Panc1 (cell line): ENCODE measurements around the gene CWC22. TPM values are rescaled to one million over a fixed set of nuclear protein-coding genes. Genes with fewer than 3 reads are reported as not detected.

Experiments used
- ATAC-seq: fragments of 200-7000 bp; cut with Tn5 transposase; 2 replicates; pipeline ENCODE4 v1.9.1; 2020; ENCODE audit warnings: mild to moderate bottlenecking, moderate library complexity
- BruUV-seq: library from RNA; stranded (reverse); fragments of 400-500 nt; replicated peaks from 2 replicates; lab custom pipeline; 2021; lab: Mats Ljungman, UMichigan
- CTCF ChIA-PET: fragments of 300-600 bp; sonication (Branson Sonifier 250); formaldehyde crosslinking; loops from one replicate; lab custom pipeline; 2022; ENCODE audit warnings: antibody characterized with exemption; lab: Charles Lee
- POLR2A ChIA-PET: fragments of 300-600 bp; sonication (Branson Sonifier 250); formaldehyde crosslinking; loops from one replicate; lab custom pipeline; 2022; ENCODE audit warnings: antibody characterized with exemption; lab: Charles Lee
- DNase-seq: peaks from one replicate; pipeline ENCODE4 v3.0.0-alpha.2; 2010; ENCODE audit warnings: low read depth, low spot score
- H3K27ac ChIP-seq: 2 replicates; pipeline ENCODE4 v1.5.1; 2011; ENCODE audit warnings: mild to moderate bottlenecking, low read length, inconsistent platforms
- H3K27me3 ChIP-seq: fragments of 200-500 bp; sonication (Bioruptor generic); 2 replicates; pipeline ENCODE4 v1.6.0; 2014; ENCODE audit warnings: low read length, inconsistent platforms; ENCODE audit not compliant: control insufficient read depth, insufficient read depth
- H3K36me3 ChIP-seq: fragments of 200-500 bp; sonication (Bioruptor generic); 2 replicates; pipeline ENCODE4 v1.5.1; 2014; ENCODE audit warnings: inconsistent platforms, mild to moderate bottlenecking, low read length, moderate library complexity; ENCODE audit not compliant: control insufficient read depth, insufficient read depth
- H3K4me1 ChIP-seq: 2 replicates; pipeline ENCODE4 v1.5.1; 2011; ENCODE audit warnings: inconsistent platforms, mild to moderate bottlenecking, low read length, moderate library complexity; ENCODE audit not compliant: control insufficient read depth, insufficient read depth
- H3K4me3 ChIP-seq, 2 experiments: 2 replicates each; pipeline ENCODE4 v1.5.1; 2011 to 2012; ENCODE audit warnings: low read depth in 2 of 2, low read length in 2 of 2, mild to moderate bottlenecking in 2 of 2, inconsistent platforms in 1 of 2, moderate library complexity in 1 of 2
- H3K9me3 ChIP-seq: fragments of 200-500 bp; sonication (Bioruptor generic); 2 replicates; pipeline ENCODE4 v1.5.1; 2014; ENCODE audit warnings: low read depth, mild to moderate bottlenecking, inconsistent platforms, low read length, moderate library complexity; ENCODE audit not compliant: control insufficient read depth, insufficient read depth
- POLR2AphosphoS5 ChIP-seq: IDR thresholded peaks from 2 replicates; pipeline ENCODE4 v1.6.1; 2012; ENCODE audit warnings: mild to moderate bottlenecking, low read depth, low read length, moderate library complexity
- SIN3A ChIP-seq: IDR thresholded peaks from 2 replicates; pipeline ENCODE4 v1.6.1; 2012; ENCODE audit warnings: low read depth, mild to moderate bottlenecking, low read length, moderate library complexity, borderline replicate concordance; ENCODE audit not compliant: insufficient read depth
- TCF7L2 ChIP-seq: IDR thresholded peaks from 2 replicates; pipeline ENCODE4 v1.6.1; 2011; ENCODE audit warnings: mild to moderate bottlenecking, low read depth, low read length, inconsistent platforms
- in situ Hi-C: cut with HindIII; loops from 2 replicates; pipeline ENCODE4 v1.10.0; 2016; ENCODE audit warnings: low sequenced_read_pairs, low pct_unique_long_range_greater_than_20kb
- intact Hi-C: fragments of 100-400 bp; cut with micrococcal nuclease; formaldehyde crosslinking; loops from one replicate; pipeline ENCODE4 v1.10.0; 2022; ENCODE audit not compliant: unreplicated experiment
- total RNA-seq: library from RNA; stranded (reverse); gene quantifications from one replicate; pipeline ENCODE4 v1.2.1, GENCODE V29; 2021; ENCODE audit not compliant: unreplicated experiment
- TF ChIP-seq, protein P1 (sequence below): fragments of 450-650 bp; IDR thresholded peaks from 2 replicates; pipeline ENCODE4 v1.5.1; 2017; ENCODE audit warnings: mild to moderate bottlenecking
- TF ChIP-seq, protein P2 (sequence below), 2 experiments: IDR thresholded peaks; 2 replicates each; pipeline ENCODE4 v1.6.1; 2011 to 2012; ENCODE audit warnings: low read depth in 2 of 2, control low read depth in 1 of 2, low read length in 1 of 2, mild to moderate bottlenecking in 1 of 2, moderate library complexity in 1 of 2; ENCODE audit not compliant: insufficient read depth in 1 of 2

CWC22 gene
- total RNA-seq, 1 experiment from 2014 or later: 17.2 TPM

DNA sequence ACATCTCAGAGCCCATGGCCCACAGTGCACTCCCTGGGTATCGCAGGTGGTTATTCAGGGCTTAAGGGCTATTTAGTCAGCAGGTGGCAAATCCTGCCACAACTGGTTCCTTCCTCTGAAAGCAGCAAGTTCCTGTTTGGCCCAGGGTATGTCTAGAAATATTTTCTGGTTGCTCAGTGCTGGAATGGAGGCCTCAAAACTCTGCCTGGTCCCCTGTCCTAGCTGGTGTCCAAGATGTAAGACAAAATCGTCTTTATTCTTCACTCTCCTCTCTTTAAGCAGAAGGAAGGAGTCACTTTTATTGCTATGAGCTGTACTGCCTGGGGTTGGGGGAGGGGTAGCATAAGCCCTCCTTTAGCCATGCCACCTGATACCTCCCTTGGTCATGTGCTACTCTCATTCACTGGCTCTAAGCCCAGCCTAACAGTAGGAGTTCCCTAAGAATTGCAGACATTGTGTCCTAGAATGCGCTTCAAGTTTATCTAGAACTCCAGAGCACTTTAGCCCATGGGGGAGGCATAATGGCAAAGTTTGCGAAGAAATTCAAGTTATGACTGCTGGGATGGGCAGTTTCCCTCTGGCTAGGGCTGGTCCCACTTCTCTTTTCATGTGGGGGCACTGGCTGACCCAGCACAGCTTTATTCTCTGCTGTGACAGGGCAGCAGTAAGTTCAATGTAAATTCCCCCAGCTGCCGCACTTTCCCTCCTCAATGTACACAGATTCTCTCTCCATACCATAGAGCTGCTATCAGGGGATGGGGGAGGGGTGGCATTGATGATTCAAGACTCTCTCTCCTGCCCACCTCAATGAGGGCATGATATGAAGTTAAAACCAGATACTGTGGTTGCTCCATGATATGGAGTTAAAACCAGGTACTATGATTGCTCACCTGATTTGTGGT is 27.1 kb upstream of the CWC22 start:
- no peak for TF ChIP-seq SIN3A
- no peak for TF ChIP-seq POLR2AphosphoS5
- TF ChIP-seq, protein P1, sequence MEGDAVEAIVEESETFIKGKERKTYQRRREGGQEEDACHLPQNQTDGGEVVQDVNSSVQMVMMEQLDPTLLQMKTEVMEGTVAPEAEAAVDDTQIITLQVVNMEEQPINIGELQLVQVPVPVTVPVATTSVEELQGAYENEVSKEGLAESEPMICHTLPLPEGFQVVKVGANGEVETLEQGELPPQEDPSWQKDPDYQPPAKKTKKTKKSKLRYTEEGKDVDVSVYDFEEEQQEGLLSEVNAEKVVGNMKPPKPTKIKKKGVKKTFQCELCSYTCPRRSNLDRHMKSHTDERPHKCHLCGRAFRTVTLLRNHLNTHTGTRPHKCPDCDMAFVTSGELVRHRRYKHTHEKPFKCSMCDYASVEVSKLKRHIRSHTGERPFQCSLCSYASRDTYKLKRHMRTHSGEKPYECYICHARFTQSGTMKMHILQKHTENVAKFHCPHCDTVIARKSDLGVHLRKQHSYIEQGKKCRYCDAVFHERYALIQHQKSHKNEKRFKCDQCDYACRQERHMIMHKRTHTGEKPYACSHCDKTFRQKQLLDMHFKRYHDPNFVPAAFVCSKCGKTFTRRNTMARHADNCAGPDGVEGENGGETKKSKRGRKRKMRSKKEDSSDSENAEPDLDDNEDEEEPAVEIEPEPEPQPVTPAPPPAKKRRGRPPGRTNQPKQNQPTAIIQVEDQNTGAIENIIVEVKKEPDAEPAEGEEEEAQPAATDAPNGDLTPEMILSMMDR: no peak
- TF ChIP-seq, protein P2, sequence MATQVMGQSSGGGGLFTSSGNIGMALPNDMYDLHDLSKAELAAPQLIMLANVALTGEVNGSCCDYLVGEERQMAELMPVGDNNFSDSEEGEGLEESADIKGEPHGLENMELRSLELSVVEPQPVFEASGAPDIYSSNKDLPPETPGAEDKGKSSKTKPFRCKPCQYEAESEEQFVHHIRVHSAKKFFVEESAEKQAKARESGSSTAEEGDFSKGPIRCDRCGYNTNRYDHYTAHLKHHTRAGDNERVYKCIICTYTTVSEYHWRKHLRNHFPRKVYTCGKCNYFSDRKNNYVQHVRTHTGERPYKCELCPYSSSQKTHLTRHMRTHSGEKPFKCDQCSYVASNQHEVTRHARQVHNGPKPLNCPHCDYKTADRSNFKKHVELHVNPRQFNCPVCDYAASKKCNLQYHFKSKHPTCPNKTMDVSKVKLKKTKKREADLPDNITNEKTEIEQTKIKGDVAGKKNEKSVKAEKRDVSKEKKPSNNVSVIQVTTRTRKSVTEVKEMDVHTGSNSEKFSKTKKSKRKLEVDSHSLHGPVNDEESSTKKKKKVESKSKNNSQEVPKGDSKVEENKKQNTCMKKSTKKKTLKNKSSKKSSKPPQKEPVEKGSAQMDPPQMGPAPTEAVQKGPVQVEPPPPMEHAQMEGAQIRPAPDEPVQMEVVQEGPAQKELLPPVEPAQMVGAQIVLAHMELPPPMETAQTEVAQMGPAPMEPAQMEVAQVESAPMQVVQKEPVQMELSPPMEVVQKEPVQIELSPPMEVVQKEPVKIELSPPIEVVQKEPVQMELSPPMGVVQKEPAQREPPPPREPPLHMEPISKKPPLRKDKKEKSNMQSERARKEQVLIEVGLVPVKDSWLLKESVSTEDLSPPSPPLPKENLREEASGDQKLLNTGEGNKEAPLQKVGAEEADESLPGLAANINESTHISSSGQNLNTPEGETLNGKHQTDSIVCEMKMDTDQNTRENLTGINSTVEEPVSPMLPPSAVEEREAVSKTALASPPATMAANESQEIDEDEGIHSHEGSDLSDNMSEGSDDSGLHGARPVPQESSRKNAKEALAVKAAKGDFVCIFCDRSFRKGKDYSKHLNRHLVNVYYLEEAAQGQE (IDR thresholded peaks at IDR 0.05; ENCODE audit: insufficient read depth in 1 of 2, low read depth in 2 of 2, low read length in 1 of 2): no peak
- no peak for TF ChIP-seq TCF7L2
- ChIA-PET POLR2A (no interaction called here), CTCF (no interaction called here)
- no TSS peak for BruUV-seq
- ATAC-seq: no peak
- no peaks in the 10 kb centered on the region for H3K9me3 ChIP-seq
- no peak for DNase-seq
- H3K4me3 ChIP-seq: no peak overlapping the region
- H3K27ac ChIP-seq: no peak overlapping the region
- intact Hi-C loops: no loop called here
- H3K4me1 ChIP-seq: no peaks in the 10 kb centered on the region
- peaks cover 5% of the 10 kb centered on the region; the same call in 1 of the 2 replicates for H3K27me3 ChIP-seq
- in situ Hi-C loops: no loop called here
- no peaks in the 10 kb centered on the region for H3K36me3 ChIP-seq

DNA sequence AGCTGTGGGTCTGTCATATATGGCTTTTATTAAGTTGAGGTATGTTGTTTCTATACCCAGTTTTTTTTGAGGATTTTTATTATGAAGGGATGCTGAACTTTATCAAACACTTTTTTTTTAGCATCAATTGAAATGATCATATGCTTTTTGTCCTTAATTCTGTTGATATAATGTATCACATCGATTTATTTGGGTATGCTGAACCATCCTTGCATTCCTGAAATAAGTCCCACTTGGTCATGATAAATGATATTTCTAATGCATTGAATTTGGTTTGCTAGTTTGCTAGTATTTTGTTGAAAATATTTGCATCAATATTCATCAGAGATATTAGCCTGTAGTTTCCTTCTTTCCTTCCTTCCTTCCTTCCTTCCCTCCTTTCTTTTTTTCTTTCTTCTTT is 22.5 kb upstream of the CWC22 start:
- DNase-seq: no peak
- no TSS peak for BruUV-seq

More for the DNA sequence above, 22.5 kb upstream of the CWC22 start:
- in situ Hi-C loops (no loop called here), intact Hi-C loops (no loop called here)
- H3K4me1 ChIP-seq: no peaks in the 10 kb centered on the region
- ChIA-PET CTCF (no interaction called here), POLR2A (no interaction called here)
- H3K9me3 ChIP-seq: no peaks in the 10 kb centered on the region
- ATAC-seq: no peak
- TF ChIP-seq, protein P2 (IDR thresholded peaks at IDR 0.05; ENCODE audit: insufficient read depth in 1 of 2, low read depth in 2 of 2, low read length in 1 of 2): no peak
- TF ChIP-seq SIN3A (no peak), POLR2AphosphoS5 (no peak), TCF7L2 (no peak)
- TF ChIP-seq, protein P1: no peak
- no peaks in the 10 kb centered on the region for H3K36me3 ChIP-seq
- H3K27ac ChIP-seq: no peak overlapping the region
- H3K4me3 ChIP-seq: no peak overlapping the region
- H3K27me3 ChIP-seq: no peaks in the 10 kb centered on the region; the same call in 1 of the 2 replicates
